AG09309 (cell line): Measurements from ENCODE around the gene TNK2.

ENCODE experiments used
- DNase-seq: peaks from one replicate; pipeline ENCODE4 v3.0.0-alpha.2; 2010; ENCODE audit warnings: low read depth
- H3K4me3 ChIP-seq: 2 replicates; pipeline ENCODE4 v1.5.1; 2011; ENCODE audit warnings: mild to moderate bottlenecking, low read depth, low read length, moderate library complexity; ENCODE audit not compliant: control insufficient read depth
- CTCF ChIP-seq: IDR thresholded peaks from 2 replicates; pipeline ENCODE4 v1.5.1; 2011; ENCODE audit warnings: mild to moderate bottlenecking, low read depth, low read length, inconsistent platforms; ENCODE audit not compliant: insufficient read depth, control insufficient read depth; ENCODE audit errors: missing control alignments

Gene TNK2

GRCh38 chr3:195860456-195860855 is 47.9 kb downstream of the TNK2 start:
- no peak for TF ChIP-seq CTCF
- H3K4me3 ChIP-seq, result no peak overlapping the region
- no peak for DNase-seq

- TF ChIP-seq CTCF, result no peak
- no peak overlapping the region for H3K4me3 ChIP-seq
- no peak for DNase-seq
Measured at GRCh38 chr3:195859846-195860411, 48.4 kb downstream of the TNK2 start.

GRCh38 chr3:195859061-195859845 is 49.1 kb downstream of the TNK2 start:
- DNase-seq, result no peak
- TF ChIP-seq CTCF, result peak; percentile 96
- peak overlapping the region; percentile 26 for H3K4me3 ChIP-seq

- DNase-seq, result no peak
- no peak for TF ChIP-seq CTCF
- no peak overlapping the region for H3K4me3 ChIP-seq
Measured at GRCh38 chr3:195856410-195857084, 51.8 kb downstream of the TNK2 start.

- no peak for DNase-seq
- no peak overlapping the region for H3K4me3 ChIP-seq
- no peak for TF ChIP-seq CTCF
Measured at GRCh38 chr3:195855471-195856409, 52.6 kb downstream of the TNK2 start.

- no peak for DNase-seq
- no peak for TF ChIP-seq CTCF
- no peak overlapping the region for H3K4me3 ChIP-seq
Measured at GRCh38 chr3:195854628-195855294, 53.6 kb downstream of the TNK2 start.
